Measurements from ENCODE around the gene EYA3. TPM values are rescaled to one million over a fixed set of nuclear protein-coding genes. Genes with fewer than 3 reads are reported as not detected.

Gene EYA3
- total RNA-seq, 1 experiment from 2014 or later = 17.1 TPM

DNA sequence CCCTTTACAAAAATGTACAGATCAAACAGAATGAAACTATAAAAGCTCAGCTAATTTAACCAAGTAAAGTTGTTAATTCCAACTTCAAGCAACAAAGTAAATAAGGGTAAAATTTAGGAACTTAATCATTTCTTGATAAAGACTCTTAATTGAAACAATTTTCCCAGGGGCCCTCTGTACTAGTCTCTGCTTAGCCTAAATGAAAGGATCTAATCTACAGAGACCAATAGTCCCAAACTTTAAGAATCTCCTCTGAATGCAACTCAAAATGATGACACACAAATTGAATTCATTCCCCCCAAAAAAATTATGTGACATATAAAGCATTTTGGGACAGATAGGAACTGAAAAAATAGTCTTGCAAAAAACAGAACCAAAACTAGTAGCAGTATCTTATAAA, 16.6 kb downstream of the EYA3 start:
- intact Hi-C loops (cut with micrococcal nuclease) = no loop called here
- H3K9ac ChIP-seq (ENCODE audit: low read length) = no peak overlapping the region
- no peak for ATAC-seq
- no peak overlapping the region for H2AFZ ChIP-seq (ENCODE audit: low read length)
- H3K4me1 ChIP-seq (ENCODE audit: insufficient read depth, low read length) = peaks cover 14% of the 10 kb centered on the region
- H3K79me2 ChIP-seq (ENCODE audit: low read length) = peaks cover 82% of the 10 kb centered on the region
- H3K4me3 ChIP-seq (ENCODE audit: low read length) = no peak overlapping the region
- no peaks in the 10 kb centered on the region for H3F3A ChIP-seq (ENCODE audit: low read length, unreplicated experiment)
- no peak for TF ChIP-seq EZH2 (IDR thresholded peaks at IDR 0.05; ENCODE audit: low read length, unreplicated experiment)
- no peak for TF ChIP-seq EZH2phosphoT487 (IDR thresholded peaks at IDR 0.05; ENCODE audit: borderline replicate concordance, low read length)
- TF ChIP-seq, protein P1, sequence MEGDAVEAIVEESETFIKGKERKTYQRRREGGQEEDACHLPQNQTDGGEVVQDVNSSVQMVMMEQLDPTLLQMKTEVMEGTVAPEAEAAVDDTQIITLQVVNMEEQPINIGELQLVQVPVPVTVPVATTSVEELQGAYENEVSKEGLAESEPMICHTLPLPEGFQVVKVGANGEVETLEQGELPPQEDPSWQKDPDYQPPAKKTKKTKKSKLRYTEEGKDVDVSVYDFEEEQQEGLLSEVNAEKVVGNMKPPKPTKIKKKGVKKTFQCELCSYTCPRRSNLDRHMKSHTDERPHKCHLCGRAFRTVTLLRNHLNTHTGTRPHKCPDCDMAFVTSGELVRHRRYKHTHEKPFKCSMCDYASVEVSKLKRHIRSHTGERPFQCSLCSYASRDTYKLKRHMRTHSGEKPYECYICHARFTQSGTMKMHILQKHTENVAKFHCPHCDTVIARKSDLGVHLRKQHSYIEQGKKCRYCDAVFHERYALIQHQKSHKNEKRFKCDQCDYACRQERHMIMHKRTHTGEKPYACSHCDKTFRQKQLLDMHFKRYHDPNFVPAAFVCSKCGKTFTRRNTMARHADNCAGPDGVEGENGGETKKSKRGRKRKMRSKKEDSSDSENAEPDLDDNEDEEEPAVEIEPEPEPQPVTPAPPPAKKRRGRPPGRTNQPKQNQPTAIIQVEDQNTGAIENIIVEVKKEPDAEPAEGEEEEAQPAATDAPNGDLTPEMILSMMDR (conservative IDR thresholded peaks at IDR 0.05; ENCODE audit: low read depth, low read length) = no peak
- no peaks in the 10 kb centered on the region for H3K36me3 ChIP-seq (ENCODE audit: low read depth, low read length)
- no peaks in the 10 kb centered on the region for H3K9me2 ChIP-seq (replicated peaks; ENCODE audit: low read length)
- H4K20me1 ChIP-seq (ENCODE audit: low read length) = 0 out of 2 replicates have a peak, but pooled peaks cover 3% of the 10 kb centered on the region
- ChIA-PET CTCF (no interaction called here), POLR2A (ENCODE audit: unreplicated experiment) (no interaction called here)
- BruUV-seq (replicated peaks) = no TSS peak
- DNase-seq = no peak
- H3K9me3 ChIP-seq (ENCODE audit: low read length) = no peaks in the 10 kb centered on the region
- H3K27ac ChIP-seq (ENCODE audit: low read length) = no peak overlapping the region
- H3K27me3 ChIP-seq (ENCODE audit: low read length) = no peaks in the 10 kb centered on the region
- H3K4me2 ChIP-seq (ENCODE audit: low read length) = no peak overlapping the region

DNA sequence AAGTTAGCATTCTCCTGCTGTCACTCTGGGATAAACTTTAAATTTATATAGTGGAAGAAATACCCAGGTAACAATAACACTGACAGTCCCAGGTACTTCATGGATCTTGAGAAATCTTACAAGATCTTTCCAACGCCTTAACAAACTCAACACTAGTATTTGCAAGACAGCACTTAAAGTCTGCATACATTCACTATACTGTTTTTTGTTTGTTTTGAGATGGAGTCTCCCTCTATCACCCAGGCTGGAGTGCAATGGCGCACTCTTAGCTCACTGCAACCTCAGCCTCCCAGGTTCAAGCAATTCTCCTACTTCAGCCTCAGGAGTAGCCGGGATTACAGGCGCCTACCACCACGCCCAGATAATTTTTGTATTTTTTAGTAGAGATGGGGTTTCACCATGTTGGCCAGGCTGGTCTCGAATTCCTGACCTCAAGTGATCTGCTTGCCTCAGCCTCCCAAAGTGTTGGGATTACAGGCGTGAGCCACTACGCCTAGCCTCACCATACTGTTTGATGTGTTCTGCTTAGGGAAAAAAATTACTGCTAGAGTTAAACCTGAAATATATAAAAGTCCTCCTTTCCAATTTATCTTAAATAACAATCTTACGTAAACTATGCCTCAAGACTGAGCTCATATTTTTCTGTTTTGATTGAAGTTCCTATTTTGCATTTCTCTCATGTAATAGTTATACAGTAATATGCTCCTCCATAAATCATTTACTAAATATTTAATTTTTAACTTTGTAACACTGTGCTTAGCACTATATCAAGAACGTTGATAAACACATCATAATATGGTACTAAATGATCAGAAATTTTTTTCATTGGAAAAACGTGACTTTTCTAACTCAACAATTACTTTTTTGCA, 17.5 kb downstream of the EYA3 start:
- Histone ChIP-seq H3K4me2 (ENCODE audit: low read length) (no peak overlapping the region), H3K27me3 (ENCODE audit: low read length) (no peaks in the 10 kb centered on the region), H3K9ac (ENCODE audit: low read length) (no peak overlapping the region), H3K27ac (ENCODE audit: low read length) (no peak overlapping the region), H4K20me1 (ENCODE audit: low read length) (0 out of 2 replicates have a peak, but pooled peaks cover 2% of the 10 kb centered on the region), H3K36me3 (ENCODE audit: low read depth, low read length) (no peaks in the 10 kb centered on the region), H3K9me2 (replicated peaks; ENCODE audit: low read length) (no peaks in the 10 kb centered on the region), H3K4me3 (ENCODE audit: low read length) (no peak overlapping the region), H3K79me2 (ENCODE audit: low read length) (peaks cover 88% of the 10 kb centered on the region), H3K4me1 (ENCODE audit: insufficient read depth, low read length) (peaks cover 23% of the 10 kb centered on the region), H3F3A (ENCODE audit: low read length, unreplicated experiment) (peaks cover 5% of the 10 kb centered on the region), H2AFZ (ENCODE audit: low read length) (no peak overlapping the region), H3K9me3 (ENCODE audit: low read length) (no peaks in the 10 kb centered on the region)
- no peak for ATAC-seq
- no TSS peak for BruUV-seq (replicated peaks)
- no peak for DNase-seq
- no peak for TF ChIP-seq EZH2 (IDR thresholded peaks at IDR 0.05; ENCODE audit: low read length, unreplicated experiment)
- TF ChIP-seq, protein P1 (conservative IDR thresholded peaks at IDR 0.05; ENCODE audit: low read depth, low read length) = no peak
- no peak for TF ChIP-seq EZH2phosphoT487 (IDR thresholded peaks at IDR 0.05; ENCODE audit: borderline replicate concordance, low read length)
- ChIA-PET CTCF (no interaction called here), POLR2A (ENCODE audit: unreplicated experiment) (no interaction called here)
- intact Hi-C loops (cut with micrococcal nuclease) = no loop called here

All from PC-3 (cell line).